CD4-positive, CD25-positive, alpha-beta regulatory T cell (primary cell): ENCODE data around the gene ATP10B. TPM values are rescaled to one million over a fixed set of nuclear protein-coding genes. Genes with fewer than 3 reads are reported as not detected.
"Not testable (repeated sequence)": the region's sequence is repeated elsewhere in the genome, so short reads cannot be mapped to it uniquely, and the experiment has no call there.

ENCODE experiments used
- ATAC-seq, 2 donors: fragments of 150-1000 bp; cut with Tn5 transposase; one replicate each; pipeline ENCODE4 v1.10.0; 2021; ENCODE audit warnings: low read depth in 2 of 2, moderate number of reproducible peaks in 2 of 2, moderate library complexity in 1 of 2
- DNase-seq, 3 donors: peaks; one replicate each; pipeline versions ENCODE4 v3.0.0 to v3.0.0-alpha.2; 2012 to 2022; ENCODE audit warnings: mixed read lengths in 1 of 3
- H3K27ac ChIP-seq: one replicate; pipeline ENCODE4 v1.7.0; 2013; ENCODE audit warnings: mild to moderate bottlenecking, low read length; ENCODE audit not compliant: insufficient read depth, poor library complexity, severe bottlenecking
- H3K27me3 ChIP-seq: one replicate; pipeline ENCODE4 v1.7.0; 2013; ENCODE audit warnings: low read length; ENCODE audit not compliant: control insufficient read depth, insufficient read depth
- H3K36me3 ChIP-seq: one replicate; pipeline ENCODE4 v1.7.0; 2013; ENCODE audit warnings: mild to moderate bottlenecking, low read length, moderate library complexity; ENCODE audit not compliant: control insufficient read depth, insufficient read depth
- H3K4me1 ChIP-seq: 2 replicates; pipeline ENCODE4 v1.7.0; 2013; ENCODE audit warnings: mild to moderate bottlenecking, low read length; ENCODE audit not compliant: insufficient read depth, control insufficient read depth, poor library complexity, severe bottlenecking
- H3K4me3 ChIP-seq: one replicate; pipeline ENCODE4 v1.7.0; 2013; ENCODE audit warnings: low read depth, mild to moderate bottlenecking, low read length, moderate library complexity
- H3K9me3 ChIP-seq, 2 experiments: 1 replicate in 1 of 2; 2 replicates in 1 of 2; pipeline ENCODE4 v1.7.0; 2013; ENCODE audit warnings: low read length in 2 of 2, mild to moderate bottlenecking in 1 of 2, moderate library complexity in 1 of 2; ENCODE audit not compliant: control insufficient read depth in 2 of 2
- H3K27ac Mint-ChIP-seq, 3 donors: one replicate each; pipeline ENCODE4 v1.8.0; 2020 to 2022; ENCODE audit warnings: mild to moderate bottlenecking in 3 of 3, mixed read lengths in 3 of 3, moderate library complexity in 2 of 3
- H3K27me3 Mint-ChIP-seq: one replicate; pipeline ENCODE4 v1.8.0; 2022; ENCODE audit warnings: mild to moderate bottlenecking, mixed read lengths
- H3K36me3 Mint-ChIP-seq: one replicate; pipeline ENCODE4 v1.8.0; 2020; ENCODE audit warnings: mixed read lengths
- H3K4me1 Mint-ChIP-seq, 4 donors: one replicate each; pipeline ENCODE4 v1.8.0; 2020 to 2022; ENCODE audit warnings: mixed read lengths in 4 of 4, mild to moderate bottlenecking in 1 of 4
- H3K4me3 Mint-ChIP-seq, 4 donors: one replicate each; pipeline ENCODE4 v1.8.0; 2020 to 2022; ENCODE audit warnings: mild to moderate bottlenecking in 4 of 4, mixed read lengths in 4 of 4, moderate library complexity in 3 of 4
- H3K9me3 Mint-ChIP-seq, 7 donors: one replicate each; pipeline ENCODE4 v1.8.0; 2020 to 2022; ENCODE audit warnings: mixed read lengths in 7 of 7, mild to moderate bottlenecking in 3 of 7, moderate library complexity in 2 of 7
- polyA plus RNA-seq, 4 donors: library from polyadenylated mRNA; unstranded; fragments of 300-500 nt; fragmentation: Illumina TruSeq; gene quantifications; one replicate each; pipeline ENCODE4 v1.2.3, GENCODE V29; 2021
- total RNA-seq: library from RNA; stranded (reverse); gene quantifications from one replicate; pipeline ENCODE4 v1.2.3, GENCODE V29; 2022

The ATP10B gene
- total and polyA plus RNA-seq, 5 donors from 2014 or later: not detected

DNA sequence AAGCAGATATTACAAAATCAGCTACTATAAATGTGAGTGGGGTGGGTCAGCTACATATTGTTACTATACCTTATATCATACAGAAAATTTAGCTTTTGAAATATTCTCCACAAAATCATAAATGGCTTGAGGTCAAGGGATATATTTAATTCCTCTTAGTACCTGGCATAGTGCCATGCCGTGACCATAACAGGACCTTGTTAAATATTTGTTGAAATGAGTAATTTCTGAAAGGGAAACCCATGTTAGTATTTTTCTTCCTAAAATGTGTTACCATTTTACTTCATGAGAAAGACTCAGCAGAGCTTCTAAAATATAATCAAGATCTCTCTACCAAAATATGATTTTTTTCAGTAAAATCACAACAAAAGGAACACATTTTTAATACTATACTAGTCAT is 14.8 kb downstream of the ATP10B start:
- no peak for DNase-seq
- peaks cover 4 to 11% of the 10 kb centered on the region in 2 experiments for H3K9me3 ChIP-seq
- no peak overlapping the region for H3K27ac ChIP-seq
- no peaks in the 10 kb centered on the region for H3K36me3 ChIP-seq
- H3K4me1 ChIP-seq: no peaks in the 10 kb centered on the region
- no peaks in the 10 kb centered on the region for H3K27me3 ChIP-seq
- Mint-ChIP-seq H3K27ac (no peak overlapping the region), H3K4me3 (no peak overlapping the region), H3K36me3 (no peaks in the 10 kb centered on the region), H3K9me3 (peaks cover 0 to 13% (median 2%) of the 10 kb centered on the region in 7 donors), H3K27me3 (peaks cover 11% of the 10 kb centered on the region), H3K4me1 (no peaks in the 10 kb centered on the region)
- H3K4me3 ChIP-seq: no peak overlapping the region
- no peak for ATAC-seq

DNA sequence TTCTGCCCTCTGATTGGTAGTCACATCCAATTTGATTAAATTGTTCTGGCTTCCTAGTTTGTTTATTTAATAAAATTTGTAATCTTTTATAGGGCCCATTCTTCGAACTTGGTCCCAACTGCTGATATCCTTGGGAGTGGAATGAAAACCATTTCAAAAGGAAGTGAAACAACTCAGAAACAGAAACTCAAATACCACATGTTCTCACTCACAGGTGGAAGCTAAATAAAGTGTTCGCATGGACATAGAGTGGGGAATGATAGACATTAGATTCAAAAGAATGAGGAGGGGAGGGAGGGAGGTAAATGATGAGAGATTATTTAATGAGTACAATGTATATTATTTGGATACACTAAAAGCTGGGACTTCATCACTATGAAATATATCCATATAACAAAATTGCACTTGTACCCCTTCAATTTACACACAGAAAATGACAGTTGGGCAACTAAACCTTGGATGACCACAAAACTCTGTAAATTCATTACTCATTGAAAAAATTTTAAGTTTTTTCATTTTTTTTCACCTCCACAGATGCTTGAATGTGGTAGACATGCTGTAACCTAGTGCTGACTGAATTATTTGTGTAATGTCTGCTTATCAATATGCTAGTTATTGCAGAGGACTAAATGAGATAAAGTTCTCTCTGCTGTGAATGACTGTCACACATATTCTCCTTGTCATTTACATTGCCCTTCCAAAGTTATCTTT is 16.0 kb downstream of the ATP10B start:
- Mint-ChIP-seq H3K9me3 (peaks cover 0 to 13% (median 2%) of the 10 kb centered on the region in 7 donors), H3K27ac (no peak overlapping the region)
- no peaks in the 10 kb centered on the region for H3K36me3 ChIP-seq

DNA sequence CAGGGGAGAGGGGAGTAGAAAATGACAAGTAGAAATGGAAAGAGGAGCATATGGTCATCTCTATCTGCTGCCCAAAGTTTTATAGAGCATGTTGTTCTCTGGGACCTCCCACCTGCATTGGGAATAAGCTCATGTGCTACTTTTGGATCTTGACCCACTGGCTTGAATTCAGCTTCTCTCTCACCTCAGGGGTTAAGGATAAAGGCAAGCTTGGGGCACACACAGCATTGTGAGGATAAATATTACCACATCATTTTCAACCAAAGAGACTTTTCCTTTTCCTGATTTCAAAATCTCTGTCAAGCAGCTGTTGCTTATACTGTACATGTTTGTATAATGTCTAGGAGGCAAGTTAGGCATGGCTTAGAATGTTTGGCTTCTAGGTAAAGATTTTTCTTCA is 16.6 kb downstream of the ATP10B start:
- Mint-ChIP-seq H3K27me3 (peaks cover 8% of the 10 kb centered on the region), H3K9me3 (peaks cover 0 to 13% (median 4%) of the 10 kb centered on the region in 7 donors), H3K27ac (no peak overlapping the region), H3K4me1 (no peaks in the 10 kb centered on the region), H3K36me3 (no peaks in the 10 kb centered on the region), H3K4me3 (no peak overlapping the region)
- Histone ChIP-seq H3K4me1 (no peaks in the 10 kb centered on the region), H3K9me3 (peaks cover 4 to 11% of the 10 kb centered on the region in 2 experiments), H3K27me3 (no peaks in the 10 kb centered on the region), H3K4me3 (no peak overlapping the region), H3K36me3 (no peaks in the 10 kb centered on the region), H3K27ac (no peak overlapping the region)
- DNase-seq (no peak), ATAC-seq (no peak)

More for the DNA sequence above, 16.0 kb downstream of the ATP10B start:
- H3K9me3 ChIP-seq: peaks cover 4 to 11% of the 10 kb centered on the region in 2 experiments
- H3K4me3 ChIP-seq: no peak overlapping the region
- H3K27me3 ChIP-seq: no peaks in the 10 kb centered on the region
- H3K36me3 Mint-ChIP-seq: no peaks in the 10 kb centered on the region
- H3K27me3 Mint-ChIP-seq: peaks cover 8% of the 10 kb centered on the region
- no peak overlapping the region for H3K27ac ChIP-seq
- ATAC-seq (no peak), DNase-seq (no peak)
- no peaks in the 10 kb centered on the region for H3K4me1 ChIP-seq
- H3K4me3 Mint-ChIP-seq: no peak overlapping the region
- no peaks in the 10 kb centered on the region for H3K4me1 Mint-ChIP-seq

DNA sequence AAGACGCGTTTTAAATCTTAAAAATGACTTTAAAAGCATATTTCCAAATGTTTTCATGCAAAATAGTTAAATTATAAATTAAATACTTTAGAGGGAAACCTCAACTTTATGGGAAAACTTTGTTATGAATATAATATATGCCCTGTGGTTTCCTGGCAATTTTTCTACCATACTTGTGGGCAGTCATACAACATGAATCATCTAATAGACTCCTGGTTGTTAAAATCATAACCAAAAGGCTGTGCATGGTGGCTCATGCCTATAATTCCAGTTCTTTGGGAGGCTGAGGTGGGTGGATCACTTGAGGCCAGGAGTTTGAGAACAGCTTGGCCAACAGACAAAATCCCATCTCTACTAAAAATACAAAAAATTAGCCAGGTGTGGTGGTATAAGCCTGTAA is 18.2 kb downstream of the ATP10B start:
- Histone ChIP-seq H3K9me3 (peaks cover 4 to 11% of the 10 kb centered on the region in 2 experiments), H3K36me3 (no peaks in the 10 kb centered on the region), H3K4me3 (no peak overlapping the region), H3K4me1 (no peaks in the 10 kb centered on the region), H3K27ac (no peak overlapping the region), H3K27me3 (no peaks in the 10 kb centered on the region)
- H3K27me3 Mint-ChIP-seq: peaks cover 8% of the 10 kb centered on the region
- no peak overlapping the region for H3K27ac Mint-ChIP-seq
- no peak overlapping the region for H3K4me3 Mint-ChIP-seq
- no peaks in the 10 kb centered on the region for H3K36me3 Mint-ChIP-seq
- DNase-seq: no peak
- H3K9me3 Mint-ChIP-seq: peaks cover 0 to 18% (median 7%) of the 10 kb centered on the region in 7 donors
- no peaks in the 10 kb centered on the region for H3K4me1 Mint-ChIP-seq
- no peak for ATAC-seq

DNA sequence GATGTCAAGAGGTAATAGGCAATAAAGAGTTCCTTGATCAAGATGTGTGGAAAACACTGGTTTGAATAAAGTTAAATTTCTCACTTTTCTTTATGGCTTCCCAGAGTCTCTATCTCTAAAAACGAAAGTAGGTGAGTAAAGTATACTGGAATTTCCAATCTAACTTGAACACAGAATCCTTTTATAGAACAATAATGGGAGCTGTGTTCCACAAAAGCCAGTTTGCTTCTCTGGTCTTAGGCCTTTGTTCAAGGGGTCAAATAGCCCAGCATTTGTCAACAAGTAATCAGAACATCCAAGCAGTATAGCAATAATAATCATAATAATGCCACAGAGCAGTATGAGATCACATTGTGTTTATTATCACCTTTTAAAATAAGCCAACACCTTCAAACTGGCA is 20.2 kb downstream of the ATP10B start:
- DNase-seq (no peak), ATAC-seq (no peak)
- Mint-ChIP-seq H3K4me3 (no peak overlapping the region), H3K27me3 (peaks cover 8% of the 10 kb centered on the region), H3K4me1 (no peaks in the 10 kb centered on the region), H3K27ac (no peak overlapping the region), H3K9me3 (peaks cover 0 to 22% (median 7%) of the 10 kb centered on the region in 7 donors), H3K36me3 (no peaks in the 10 kb centered on the region)
- Histone ChIP-seq H3K4me1 (no peaks in the 10 kb centered on the region), H3K27me3 (no peaks in the 10 kb centered on the region), H3K36me3 (no peaks in the 10 kb centered on the region), H3K9me3 (peaks cover 4 to 11% of the 10 kb centered on the region in 2 experiments), H3K4me3 (no peak overlapping the region), H3K27ac (no peak overlapping the region)

DNA sequence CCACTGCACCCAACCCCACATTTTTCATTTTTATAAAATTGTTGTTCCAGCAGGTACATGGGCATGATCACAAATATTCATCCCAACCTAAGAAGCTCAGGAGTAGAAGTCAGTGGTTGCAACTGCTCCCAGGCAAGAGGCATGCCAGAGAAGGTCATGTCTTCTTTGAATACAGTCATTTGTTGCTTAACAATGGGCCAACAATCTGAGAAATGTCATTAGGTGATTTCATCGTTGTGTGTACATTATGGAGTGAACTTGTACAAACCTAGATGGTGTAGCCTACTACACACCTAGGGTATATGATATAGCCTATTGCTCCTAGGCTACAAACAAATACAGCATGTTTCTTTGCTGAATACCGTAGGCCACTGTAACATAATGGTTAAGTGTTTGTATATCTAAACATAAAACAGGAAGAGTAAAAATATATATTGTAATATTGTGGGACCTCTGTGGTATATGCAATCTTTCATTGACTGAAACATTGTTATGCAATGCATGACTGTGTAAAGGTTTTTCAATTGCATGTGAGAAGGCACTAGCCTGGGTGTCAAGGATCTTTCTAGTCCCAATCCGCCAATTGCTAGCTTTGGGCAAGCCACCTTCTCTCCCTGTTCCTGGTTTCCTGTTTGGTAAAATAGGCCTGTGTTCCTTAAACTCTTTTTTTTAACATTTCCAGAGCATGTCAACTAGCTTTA is 27.6 kb downstream of the ATP10B start:
- Mint-ChIP-seq H3K4me1 (no peaks in the 10 kb centered on the region), H3K4me3 (no peak overlapping the region), H3K9me3 (peaks cover 0 to 26% (median 10%) of the 10 kb centered on the region in 7 donors), H3K27ac (no peak overlapping the region), H3K27me3 (no peaks in the 10 kb centered on the region), H3K36me3 (no peaks in the 10 kb centered on the region)
- Histone ChIP-seq H3K9me3 (no peaks in the 10 kb centered on the region), H3K27ac (no peak overlapping the region), H3K4me3 (no peak overlapping the region), H3K27me3 (no peaks in the 10 kb centered on the region), H3K36me3 (no peaks in the 10 kb centered on the region), H3K4me1 (no peaks in the 10 kb centered on the region)
- no peak for ATAC-seq
- no peak for DNase-seq

DNA sequence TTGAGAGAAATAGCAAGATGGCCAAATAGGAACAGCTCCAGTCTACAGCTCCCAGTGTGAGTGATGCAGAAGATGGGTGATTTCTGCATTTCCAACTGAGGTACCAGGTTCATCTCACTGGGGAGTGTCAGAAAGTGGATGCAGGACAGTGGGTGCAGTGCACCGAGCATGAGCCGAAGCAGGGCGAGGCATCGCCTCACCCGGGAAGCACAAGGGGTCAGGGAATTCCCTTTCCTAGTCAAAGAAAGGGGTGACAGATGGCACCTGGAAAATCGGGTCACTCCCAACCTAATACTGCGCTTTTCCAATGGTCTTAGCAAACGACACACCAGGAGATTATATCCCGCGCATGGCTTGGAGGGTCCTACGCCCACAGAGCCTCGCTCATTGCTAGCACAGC is 39.0 kb downstream of the ATP10B start:
- not testable (repeated sequence) for H3K4me1 ChIP-seq, H3K9me3 Mint-ChIP-seq, H3K36me3 Mint-ChIP-seq, H3K4me1 Mint-ChIP-seq, H3K36me3 ChIP-seq, H3K27me3 ChIP-seq, H3K27ac Mint-ChIP-seq, ATAC-seq, H3K9me3 ChIP-seq, H3K27ac ChIP-seq, DNase-seq, H3K4me3 ChIP-seq, H3K4me3 Mint-ChIP-seq, H3K27me3 Mint-ChIP-seq

DNA sequence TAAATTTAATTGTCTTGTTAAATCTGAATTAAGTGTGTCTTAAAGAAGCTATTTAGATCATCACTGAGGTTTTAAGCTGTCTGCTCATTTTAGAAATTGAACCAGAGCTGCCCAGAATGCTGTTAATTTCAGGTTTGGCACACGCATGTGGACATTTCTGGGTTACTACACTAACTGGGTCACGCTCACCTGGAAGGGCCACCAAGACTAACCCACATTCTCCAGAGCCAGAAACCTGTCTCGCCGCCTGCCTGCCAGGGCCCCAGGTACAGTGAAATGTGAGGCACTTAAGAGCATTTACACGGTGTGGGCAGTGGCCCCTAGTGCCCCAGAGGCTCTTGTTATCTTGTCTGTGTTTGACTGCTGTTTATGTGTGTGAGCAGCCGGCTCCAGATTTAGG is 46.6 kb downstream of the ATP10B start:
- Histone ChIP-seq H3K36me3 (no peaks in the 10 kb centered on the region), H3K4me1 (no peaks in the 10 kb centered on the region), H3K4me3 (no peak overlapping the region), H3K27me3 (no peaks in the 10 kb centered on the region), H3K9me3 (no peaks in the 10 kb centered on the region), H3K27ac (no peak overlapping the region)
- no peak for DNase-seq
- no peak for ATAC-seq
- H3K4me1 Mint-ChIP-seq: no peaks in the 10 kb centered on the region
- no peak overlapping the region for H3K4me3 Mint-ChIP-seq
- H3K36me3 Mint-ChIP-seq: no peaks in the 10 kb centered on the region
- H3K27ac Mint-ChIP-seq: no peak overlapping the region
- H3K9me3 Mint-ChIP-seq: peaks cover 0 to 1% (median 0%) of the 10 kb centered on the region in 7 donors
- peaks cover 9% of the 10 kb centered on the region for H3K27me3 Mint-ChIP-seq
